ENCODE measurements around the gene CACNA1G. TPM values are rescaled to one million over a fixed set of nuclear protein-coding genes. Genes with fewer than 3 reads are reported as not detected.
A peak's percentile ranks its signal among the peaks of the same experiment; 100 is the strongest.

CACNA1G gene
- total RNA-seq, 2 experiments from 2014 or later = 0.13 TPM; not detected in 1

DNA sequence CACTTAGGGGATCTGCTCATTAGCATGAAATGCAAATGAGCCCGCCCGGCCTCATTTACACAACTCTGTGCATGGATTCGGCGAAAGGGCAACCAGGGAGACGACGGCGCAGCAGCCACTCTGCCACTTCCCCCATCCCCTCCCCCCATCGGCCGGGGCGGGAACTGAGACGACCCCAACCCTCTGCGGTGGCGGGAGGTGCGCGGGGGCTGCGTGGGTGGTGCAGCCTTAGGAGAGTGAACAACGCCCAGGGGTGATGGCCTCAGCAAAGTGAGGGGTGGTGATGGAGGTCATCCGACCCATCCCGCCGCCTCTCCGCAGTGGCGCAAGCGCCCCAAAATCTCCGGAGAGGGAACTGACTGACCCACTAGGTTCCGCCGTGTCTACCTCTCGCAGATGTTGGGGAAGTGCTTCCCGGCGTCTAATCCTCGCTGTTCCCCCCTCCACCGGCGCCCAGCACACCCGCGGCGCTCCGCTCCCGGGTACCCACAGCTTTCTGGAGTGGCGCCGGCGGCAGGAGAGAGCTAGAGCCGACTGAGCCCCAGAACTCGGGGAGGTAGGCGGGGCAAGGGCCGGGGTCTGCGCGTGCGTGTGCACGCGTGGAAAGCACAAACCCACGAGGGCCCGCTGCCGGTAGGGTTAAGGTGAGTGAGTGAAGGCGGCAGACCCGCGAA lies 1.4 kb upstream of the CACNA1G start:
- H3K27me3 Mint-ChIP-seq = peaks cover 46% of the 10 kb centered on the region
- peaks cover 4% of the 10 kb centered on the region for H3K36me3 Mint-ChIP-seq (ENCODE audit: low read depth)
- ChIA-PET CTCF (interaction anchor here (0.9 to 2.1 kb wide), 7 partner anchors 8 to 197 kb away, joined by 3 to 6 read pairs (median 3); no protein-coding TSS in a partner anchor), POLR2A (interaction anchor here (0.9 to 1.6 kb wide), 2 partner anchors 80 to 186 kb away, joined by 4 read pairs; partner anchors contain the start of genes EME1, MRPL27 and RSAD1)
- H3K4me3 Mint-ChIP-seq = peak overlapping the region; percentile 62
- no peak overlapping the region for H3K27ac Mint-ChIP-seq
- no peaks in the 10 kb centered on the region for H3K9me3 Mint-ChIP-seq
- no peak for TF ChIP-seq CTCF (IDR thresholded peaks at IDR 0.05)
- ATAC-seq (no peak), DNase-seq (peak; percentile 42)
- peaks cover 19% of the 10 kb centered on the region for H3K4me1 Mint-ChIP-seq (ENCODE audit: low read depth)
- intact Hi-C loops (cut with micrococcal nuclease) = no loop called here

DNA sequence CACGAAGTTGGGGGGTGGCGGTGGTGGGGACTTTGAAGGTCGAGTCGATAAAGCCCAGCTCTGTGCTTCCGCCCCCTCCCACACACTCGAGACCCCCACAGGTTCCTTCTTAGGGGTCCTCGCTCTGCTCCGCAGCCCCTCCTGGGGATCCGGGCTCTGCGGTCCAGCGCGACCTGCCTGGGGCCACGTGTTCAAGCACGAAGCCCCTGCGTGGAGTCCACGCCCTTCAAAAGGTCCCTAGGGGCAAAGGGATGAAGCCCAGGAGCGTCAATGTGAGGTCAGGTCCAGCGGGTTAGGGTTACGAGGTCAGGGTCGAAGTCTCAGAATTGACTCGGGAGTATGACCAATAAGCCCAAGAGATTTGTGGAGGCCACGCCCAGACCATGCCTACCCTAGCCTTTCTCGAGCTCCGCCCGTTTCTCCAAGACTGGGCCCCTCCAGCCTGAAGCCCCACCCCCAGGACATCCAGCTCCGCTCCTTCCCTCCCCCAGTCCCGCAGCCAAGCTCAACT lies 786 bp upstream of the CACNA1G start:
- ChIA-PET CTCF (interaction anchor here (0.8 to 2.1 kb wide), 10 partner anchors 9 to 197 kb away, joined by 3 to 6 read pairs (median 3); no protein-coding TSS in a partner anchor), POLR2A (interaction anchor here (0.9 to 1.6 kb wide), 2 partner anchors 80 to 187 kb away, joined by 4 read pairs; partner anchors contain the start of genes EME1, MRPL27 and RSAD1)
- peaks cover 19% of the 10 kb centered on the region for H3K4me1 Mint-ChIP-seq (ENCODE audit: low read depth)
- H3K36me3 Mint-ChIP-seq (ENCODE audit: low read depth) = peaks cover 4% of the 10 kb centered on the region
- TF ChIP-seq CTCF (IDR thresholded peaks at IDR 0.05) = no peak
- H3K27me3 Mint-ChIP-seq = peaks cover 50% of the 10 kb centered on the region
- DNase-seq (peak; percentile 63), ATAC-seq (peak; percentile 38)
- no peaks in the 10 kb centered on the region for H3K9me3 Mint-ChIP-seq
- intact Hi-C loops (cut with micrococcal nuclease) = no loop called here
- H3K27ac Mint-ChIP-seq = no peak overlapping the region
- H3K4me3 Mint-ChIP-seq = peak overlapping the region; percentile 62

- Mint-ChIP-seq H3K4me3 (no peak overlapping the region), H3K27ac (no peak overlapping the region), H3K36me3 (ENCODE audit: low read depth) (no peaks in the 10 kb centered on the region), H3K9me3 (no peaks in the 10 kb centered on the region), H3K4me1 (ENCODE audit: low read depth) (peaks cover 19% of the 10 kb centered on the region), H3K27me3 (peaks cover 58% of the 10 kb centered on the region)
- no peak for TF ChIP-seq CTCF (IDR thresholded peaks at IDR 0.05)
- peak; percentile 15 for ATAC-seq
- ChIA-PET CTCF (interaction anchor here (1.2 to 2.6 kb wide), 7 partner anchors 10 to 78 kb away, joined by 3 to 11 read pairs (median 4); no protein-coding TSS in a partner anchor), POLR2A (interaction anchor here (0.5 to 1.6 kb wide), 2 partner anchors 41 to 82 kb away, joined by 3 to 4 read pairs; partner anchors contain the start of gene RSAD1)
- DNase-seq = peak; percentile 24
- intact Hi-C loops (cut with micrococcal nuclease) = no loop called here
These were observed 623 bp downstream of the CACNA1G start for GRCh38 chr17:50560931-50561745.

DNA sequence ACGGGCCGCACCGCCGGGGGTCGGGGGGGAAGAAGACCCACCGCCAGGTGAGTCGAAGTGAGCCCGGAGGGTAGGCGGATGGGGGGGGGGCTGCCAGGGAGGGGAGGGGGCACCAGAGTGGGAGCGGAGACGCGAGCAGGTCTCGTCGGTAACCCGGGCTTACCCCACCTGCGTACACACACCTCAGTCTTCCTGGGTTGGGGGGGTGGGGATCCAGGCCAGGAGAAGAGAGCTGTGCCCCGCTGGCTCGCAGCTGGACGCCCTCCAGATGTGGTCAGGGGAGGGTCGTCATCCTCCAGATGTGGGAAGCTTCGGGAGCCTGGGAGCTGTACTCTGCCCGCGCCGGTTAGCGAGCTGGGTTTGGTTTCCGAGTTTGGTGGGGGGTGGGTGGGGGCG lies 1.2 kb downstream of the CACNA1G start:
- no peaks in the 10 kb centered on the region for H3K9me3 Mint-ChIP-seq
- ATAC-seq = no peak
- H3K36me3 Mint-ChIP-seq (ENCODE audit: low read depth) = no peaks in the 10 kb centered on the region
- H3K4me1 Mint-ChIP-seq (ENCODE audit: low read depth) = peaks cover 19% of the 10 kb centered on the region
- no peak overlapping the region for H3K4me3 Mint-ChIP-seq
- ChIA-PET POLR2A (interaction anchor here (0.5 kb wide), 1 partner anchor 41 kb away, joined by 3 read pairs; no protein-coding TSS in a partner anchor), CTCF (interaction anchor here (1.2 to 2.6 kb wide), 5 partner anchors 11 to 69 kb away, joined by 4 to 11 read pairs (median 5); no protein-coding TSS in a partner anchor)
- no peak overlapping the region for H3K27ac Mint-ChIP-seq
- DNase-seq = no peak
- H3K27me3 Mint-ChIP-seq = peaks cover 64% of the 10 kb centered on the region
- intact Hi-C loops (cut with micrococcal nuclease) = no loop called here
- TF ChIP-seq CTCF (IDR thresholded peaks at IDR 0.05) = no peak

Data from activated CD8-positive, alpha-beta T cell treated with anti-CD3 and anti-CD28 coated beads for 36 hours (primary cell).